HG02938 (cell line): Measurements from ENCODE around the gene PIGU.

Experiments
- ATAC-seq: cut with Tn5 transposase; IDR thresholded peaks from one replicate; pipeline ENCODE4 v1.9.1; 2021; ENCODE audit warnings: mild to moderate bottlenecking, moderate library complexity; ENCODE audit not compliant: unreplicated experiment

The PIGU gene

DNA sequence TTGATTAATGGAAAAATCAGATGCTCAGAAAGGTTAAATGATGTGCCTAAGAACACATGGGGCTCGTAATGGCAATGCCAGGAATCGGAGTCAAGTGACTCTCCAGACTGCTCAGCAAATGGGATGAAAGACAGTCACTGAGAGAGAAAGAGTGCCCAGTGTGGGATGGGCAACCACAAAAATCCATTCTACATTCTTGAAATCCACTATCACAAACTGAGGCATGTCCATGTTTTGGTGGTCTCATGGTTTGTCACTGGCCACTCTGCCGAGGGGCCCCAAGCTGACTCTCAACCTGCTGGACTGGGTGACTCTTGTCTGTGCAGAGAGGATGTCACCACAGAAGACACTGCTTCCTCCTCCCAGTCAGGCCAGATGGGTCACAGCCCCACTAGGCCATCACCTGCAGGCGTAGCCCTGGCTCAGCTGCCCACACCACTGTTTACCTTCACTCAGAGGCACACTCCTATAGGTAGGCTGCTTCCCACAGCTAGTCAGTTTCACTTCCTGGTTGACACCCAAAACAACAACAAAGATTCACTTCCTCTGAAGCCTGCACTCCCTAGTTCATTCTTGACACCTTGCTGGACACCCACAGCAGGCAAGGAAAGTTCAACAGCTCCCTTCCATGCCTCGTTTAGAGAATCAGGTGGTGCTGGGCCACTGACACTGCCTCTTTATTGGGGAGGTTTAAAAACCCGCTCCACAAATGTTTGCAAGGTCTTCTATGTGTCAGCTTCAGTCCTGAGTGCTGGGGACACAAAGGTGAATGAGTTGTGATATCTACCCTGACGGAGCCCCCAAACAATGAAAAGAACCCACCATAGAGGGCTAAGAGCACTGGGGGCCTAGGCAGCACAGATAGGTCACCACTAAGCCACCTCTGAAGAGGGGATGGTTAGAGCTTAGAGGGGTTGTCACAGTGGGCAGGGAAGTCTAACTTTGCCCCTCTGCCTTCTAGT, 96.6 kb downstream of the PIGU start:
- no peak for ATAC-seq

DNA sequence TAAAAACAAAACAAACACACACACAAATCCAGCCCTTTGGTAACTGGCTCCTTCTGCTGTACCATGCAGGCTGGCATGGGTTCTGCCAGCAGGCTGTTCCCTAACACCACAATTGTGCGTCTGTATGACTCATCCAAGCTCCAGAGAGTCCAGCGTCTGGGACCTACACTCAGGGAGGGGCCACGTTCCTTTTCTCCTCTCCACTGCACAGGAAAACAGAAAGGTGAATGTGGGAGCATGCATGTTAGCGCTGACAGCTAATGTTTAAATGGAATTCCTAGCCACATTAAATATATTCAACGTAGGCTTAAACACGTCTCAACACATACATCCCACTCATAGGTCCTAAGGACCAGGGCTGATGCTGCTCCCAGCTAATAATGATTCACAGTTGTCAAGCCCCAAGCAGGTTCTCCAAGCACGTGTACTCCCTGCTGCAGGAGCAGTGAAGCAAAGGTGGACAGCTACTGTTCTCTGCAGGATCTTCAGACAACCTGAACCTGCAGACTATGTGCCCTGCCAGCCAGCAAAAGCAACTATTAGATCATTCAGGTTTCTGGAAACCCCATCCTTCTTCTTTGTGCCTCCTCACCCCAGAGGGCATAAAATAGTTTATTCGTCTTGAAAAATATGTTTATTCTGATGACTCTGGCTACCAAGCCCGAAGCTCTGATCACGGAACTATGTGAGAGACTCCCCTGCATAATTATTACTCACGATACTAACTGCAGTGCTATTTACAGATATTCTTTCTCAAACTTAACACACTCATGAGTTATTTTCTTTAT, 97.5 kb downstream of the PIGU start:
- ATAC-seq, result no peak

DNA sequence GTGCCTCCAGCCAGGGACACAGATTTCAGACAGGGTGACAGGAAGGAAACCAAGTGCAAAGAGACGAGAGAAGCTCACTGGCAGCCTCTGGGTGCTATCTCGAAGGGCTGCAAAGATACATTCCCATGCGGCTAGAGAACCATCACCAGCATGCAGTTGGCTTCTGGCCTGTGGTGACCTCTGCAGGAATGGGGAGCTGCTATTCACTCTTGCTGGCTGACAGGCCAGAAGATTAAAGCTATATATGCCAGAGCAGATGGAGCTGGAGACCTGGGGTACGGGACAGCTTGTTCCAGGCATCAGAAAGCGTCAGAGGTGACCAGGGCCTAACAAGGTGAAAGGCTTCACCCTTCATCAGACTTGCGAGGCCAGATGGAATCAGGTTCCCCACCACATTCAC, 98.4 kb downstream of the PIGU start:
- ATAC-seq, result no peak

DNA sequence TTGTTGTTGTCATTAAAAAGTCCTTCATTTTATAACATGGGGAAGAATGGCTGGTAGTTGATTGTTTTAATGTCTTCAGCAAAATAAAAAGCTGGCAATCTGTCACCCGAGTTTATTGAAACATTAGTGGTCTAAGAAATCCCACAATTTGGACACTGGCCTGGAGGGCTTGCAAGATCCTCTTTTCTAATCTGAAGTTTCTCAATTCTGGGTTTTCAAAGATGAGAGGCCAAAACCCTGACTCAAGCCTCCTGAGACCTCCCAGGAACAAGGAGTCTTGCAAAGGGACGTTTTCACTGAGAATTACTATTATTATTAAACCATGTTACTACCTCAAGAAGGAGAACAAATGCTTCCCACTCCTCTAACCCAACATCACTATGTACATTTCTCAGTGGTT, 98.9 kb downstream of the PIGU start:
- ATAC-seq, result no peak

DNA sequence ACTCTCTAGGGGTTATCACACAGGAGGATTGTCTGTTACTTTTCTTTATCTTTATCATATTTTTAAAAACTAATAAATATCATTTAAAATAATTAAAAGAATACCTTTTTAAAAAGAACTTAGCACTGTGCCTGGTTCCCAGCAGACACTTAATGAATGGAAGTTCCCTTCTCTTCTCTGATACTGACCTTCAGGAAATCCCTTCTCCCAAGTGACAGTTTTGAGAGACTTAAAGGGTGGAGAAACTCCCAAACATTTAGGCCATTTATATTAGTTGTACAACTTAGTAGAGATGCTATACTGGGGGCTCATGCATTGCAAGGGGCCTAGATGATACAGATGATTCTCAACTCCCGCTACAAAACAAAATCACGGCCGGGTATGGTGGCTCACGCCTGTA, 99.8 kb downstream of the PIGU start:
- ATAC-seq, result no peak

DNA sequence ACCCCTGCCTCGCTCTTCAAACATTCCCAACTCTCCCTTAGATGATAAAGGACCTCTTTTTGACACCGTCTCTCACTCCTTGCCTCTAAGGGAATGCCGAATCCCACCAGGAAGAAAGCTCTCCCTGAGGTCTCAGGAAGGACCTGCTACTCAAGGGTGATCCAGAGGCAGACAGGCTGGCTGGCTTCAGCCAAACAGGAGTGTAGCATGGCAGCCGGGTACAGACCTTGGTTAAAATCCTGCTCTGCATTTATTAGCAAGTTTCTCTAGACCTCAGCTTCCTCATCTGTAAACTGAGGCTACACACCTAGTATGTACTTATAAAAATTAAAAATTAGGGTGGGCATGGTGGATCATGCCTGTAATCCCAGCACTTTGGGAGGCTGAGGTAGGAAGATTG, 101.1 kb downstream of the PIGU start:
- ATAC-seq, result no peak

DNA sequence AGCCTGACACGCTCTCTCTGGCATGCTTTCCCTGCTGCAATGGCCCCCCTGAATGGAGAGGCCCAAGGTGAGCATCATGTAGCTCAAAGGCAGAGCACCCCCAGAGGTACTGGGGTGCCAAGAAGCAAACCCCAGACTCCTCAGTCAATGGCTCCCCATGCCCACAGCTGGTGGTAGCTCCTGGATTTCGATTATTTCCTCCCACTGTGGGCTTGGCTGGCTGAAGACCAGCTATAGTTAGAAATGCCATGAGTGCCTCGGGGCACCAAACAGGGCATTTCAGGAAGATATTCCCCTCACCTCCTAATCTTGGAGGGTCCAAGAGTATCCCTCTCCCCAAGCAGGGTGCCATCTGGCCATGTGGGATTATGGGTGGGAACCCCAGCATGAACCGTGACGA, 101.6 kb downstream of the PIGU start:
- ATAC-seq, result no peak

DNA sequence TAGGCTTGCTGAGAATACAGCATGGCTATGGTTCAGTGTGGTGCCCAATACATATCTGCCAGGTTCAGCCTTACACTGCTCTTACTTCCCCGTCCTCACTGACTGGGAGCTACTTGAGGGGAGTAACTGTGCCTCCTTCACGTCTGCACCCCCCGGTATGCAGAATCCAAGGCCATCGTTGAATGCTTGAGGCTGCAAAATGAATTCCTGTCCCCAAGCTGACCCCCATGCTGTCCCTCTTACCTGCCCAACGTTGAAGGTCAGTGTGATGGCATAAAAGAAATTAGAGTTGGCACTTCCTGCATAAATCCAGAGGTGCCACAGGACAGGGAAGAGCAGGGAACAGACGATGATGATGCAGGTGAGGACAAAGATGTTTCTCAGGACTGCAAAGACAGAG, 102.0 kb downstream of the PIGU start:
- ATAC-seq, result no peak

DNA sequence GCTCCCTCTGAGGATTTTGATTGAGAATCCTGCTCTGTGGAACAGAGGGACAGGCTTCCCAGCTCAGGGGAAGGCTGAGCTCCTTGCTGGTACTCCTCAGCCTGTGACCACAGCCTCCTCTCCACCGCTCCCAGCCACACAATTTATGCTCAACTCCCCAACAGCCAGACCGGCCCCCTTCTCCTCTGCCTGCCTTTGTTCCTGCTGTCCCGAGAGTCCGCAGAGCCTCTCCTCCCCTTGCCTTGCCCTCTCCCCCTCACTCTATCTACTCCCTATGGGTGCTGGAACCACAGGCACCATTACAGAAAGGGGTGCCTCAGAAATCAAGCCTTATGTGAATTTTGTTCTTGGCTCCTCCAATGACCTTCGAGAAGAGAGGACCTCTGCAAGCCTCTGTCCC, 102.5 kb downstream of the PIGU start:
- no peak for ATAC-seq

DNA sequence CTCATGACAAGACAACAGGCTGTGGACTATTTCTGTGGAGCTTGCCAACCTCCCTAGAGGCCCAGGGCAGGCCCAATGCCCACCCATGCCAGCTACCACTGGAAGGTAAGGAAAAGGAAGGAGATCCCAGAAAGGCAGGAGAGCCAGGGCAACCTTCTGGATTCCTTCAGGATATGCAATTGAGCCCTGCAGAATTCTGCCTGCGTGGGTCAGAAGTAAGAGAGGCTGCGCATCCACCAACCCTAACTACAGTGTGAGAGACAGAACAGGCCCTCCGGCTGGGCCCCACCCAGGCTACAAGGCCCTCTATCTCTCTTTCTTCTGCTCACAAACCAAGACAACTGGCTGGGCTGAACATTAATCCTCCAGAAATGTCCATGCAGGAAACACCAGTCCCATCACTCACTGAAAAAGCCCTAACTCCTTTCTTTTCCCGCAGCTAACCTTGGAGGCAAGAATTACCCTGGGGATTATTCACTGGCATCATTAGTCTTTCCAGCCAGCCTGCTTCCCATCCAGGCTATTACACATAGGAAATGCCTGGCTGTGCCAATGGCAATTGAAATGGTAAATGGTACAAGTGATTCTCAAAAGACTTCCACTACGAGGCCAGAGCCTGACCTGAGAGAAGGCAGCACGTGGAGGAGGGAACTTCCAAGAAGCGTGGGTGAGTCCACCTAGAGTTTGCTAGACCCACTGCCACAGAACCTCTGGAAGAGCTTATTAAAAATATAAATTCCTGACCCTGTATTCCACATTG, 103.2 kb downstream of the PIGU start:
- no peak for ATAC-seq

DNA sequence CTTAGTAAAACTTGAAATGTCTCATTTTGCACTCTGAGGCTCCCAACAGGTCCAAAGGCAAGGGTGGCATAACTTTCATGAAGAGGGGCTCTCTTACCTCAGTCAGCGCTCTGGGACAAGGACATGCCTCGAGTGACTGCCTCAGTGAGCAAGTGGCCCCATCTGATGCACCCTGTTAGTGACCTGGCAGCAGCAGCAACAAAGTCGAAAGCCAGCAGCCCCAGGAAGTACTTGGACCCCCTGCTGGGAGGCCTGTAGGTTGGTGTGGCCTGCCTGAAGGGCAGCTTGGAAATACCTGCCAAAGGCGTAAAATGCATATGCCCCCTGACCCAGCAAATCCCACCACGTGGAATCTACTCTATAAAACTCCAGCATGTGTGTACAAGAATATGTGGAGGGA, 105.1 kb downstream of the PIGU start:
- no peak for ATAC-seq

DNA sequence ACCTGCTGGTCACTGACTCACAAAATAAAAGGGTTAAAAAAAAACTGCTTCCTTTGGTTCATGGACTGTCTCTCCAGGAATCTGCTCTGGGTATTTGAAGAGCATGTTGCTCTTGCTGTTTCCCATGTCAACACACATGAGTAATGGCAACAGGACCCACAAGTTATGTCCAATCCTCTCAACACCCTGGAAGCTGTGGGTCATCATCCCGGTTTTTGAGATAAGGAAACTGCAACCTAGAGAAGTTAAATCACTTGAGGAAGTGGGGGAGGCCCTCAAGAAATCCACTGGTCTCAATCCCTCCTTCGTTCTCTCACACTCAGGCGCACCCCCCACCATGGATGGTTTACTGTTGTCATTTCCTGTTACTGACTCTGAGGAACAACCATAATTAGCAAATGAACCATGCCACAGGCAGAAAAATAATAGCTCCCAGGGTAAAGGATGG, 106.0 kb downstream of the PIGU start:
- no peak for ATAC-seq

DNA sequence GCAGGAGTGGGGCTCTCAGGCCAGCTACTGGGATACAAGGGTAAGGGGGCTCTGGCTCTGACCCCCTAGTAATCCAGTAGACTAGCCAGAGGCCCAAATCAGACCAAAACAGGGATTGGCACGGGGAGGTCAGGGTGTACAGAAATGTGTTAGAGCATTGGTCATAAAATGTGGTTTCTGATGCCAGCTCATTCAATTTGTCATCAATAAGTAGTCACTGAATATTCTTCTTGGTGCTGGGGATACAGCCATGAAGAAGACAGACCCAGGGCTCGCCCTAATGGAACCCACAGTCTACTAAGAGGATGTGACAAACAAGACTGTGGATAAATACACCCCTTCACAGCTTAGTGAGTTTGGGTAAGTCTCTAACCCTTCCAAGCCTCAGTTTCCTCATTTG, 107.3 kb downstream of the PIGU start:
- ATAC-seq, result no peak

DNA sequence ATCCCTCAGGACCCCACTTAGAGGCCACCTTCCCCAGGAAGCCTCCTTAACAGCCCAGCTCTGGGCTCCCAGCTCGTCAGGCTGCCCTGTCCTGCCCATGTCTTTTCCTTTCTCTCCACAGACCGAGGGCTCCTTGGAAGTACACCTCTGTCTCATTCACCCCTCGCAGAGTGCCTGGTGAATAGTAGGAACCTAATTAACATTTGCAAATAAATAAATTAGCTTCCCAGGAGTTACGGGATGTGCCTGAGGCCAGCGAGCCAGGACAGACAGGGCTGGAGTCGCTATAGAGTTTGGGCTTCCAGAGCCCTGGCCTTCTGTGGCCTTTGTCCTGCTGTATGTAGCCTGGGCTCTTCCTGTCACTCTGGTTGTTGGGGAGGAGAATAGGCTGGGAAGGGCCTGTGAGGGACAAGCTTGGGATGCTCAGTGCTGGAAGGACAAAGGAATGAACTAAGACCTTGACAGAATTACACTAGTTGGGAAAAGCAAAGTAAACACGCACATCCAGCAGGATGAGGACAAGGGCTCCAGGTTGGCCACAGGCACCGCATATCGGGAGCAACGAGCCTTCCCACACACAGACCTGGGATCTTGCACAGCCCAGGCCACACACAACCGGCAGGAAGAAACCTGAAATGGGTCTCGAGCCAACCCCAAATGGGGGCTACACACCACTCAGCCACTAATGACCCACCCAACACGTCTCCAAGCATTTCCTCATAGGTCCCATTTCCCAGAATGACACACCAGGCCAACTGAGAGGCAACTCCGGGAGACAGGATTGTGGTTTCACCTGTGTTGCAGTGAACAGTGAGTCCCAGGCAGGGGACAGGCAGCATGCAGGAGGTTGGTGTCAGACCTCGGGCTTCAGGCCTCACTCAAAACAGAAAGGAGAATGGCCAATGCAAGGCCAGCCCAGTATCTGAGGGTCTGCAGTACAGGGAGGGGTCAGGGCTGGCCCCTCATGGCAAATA, 108.7 kb downstream of the PIGU start:
- ATAC-seq, result no peak

DNA sequence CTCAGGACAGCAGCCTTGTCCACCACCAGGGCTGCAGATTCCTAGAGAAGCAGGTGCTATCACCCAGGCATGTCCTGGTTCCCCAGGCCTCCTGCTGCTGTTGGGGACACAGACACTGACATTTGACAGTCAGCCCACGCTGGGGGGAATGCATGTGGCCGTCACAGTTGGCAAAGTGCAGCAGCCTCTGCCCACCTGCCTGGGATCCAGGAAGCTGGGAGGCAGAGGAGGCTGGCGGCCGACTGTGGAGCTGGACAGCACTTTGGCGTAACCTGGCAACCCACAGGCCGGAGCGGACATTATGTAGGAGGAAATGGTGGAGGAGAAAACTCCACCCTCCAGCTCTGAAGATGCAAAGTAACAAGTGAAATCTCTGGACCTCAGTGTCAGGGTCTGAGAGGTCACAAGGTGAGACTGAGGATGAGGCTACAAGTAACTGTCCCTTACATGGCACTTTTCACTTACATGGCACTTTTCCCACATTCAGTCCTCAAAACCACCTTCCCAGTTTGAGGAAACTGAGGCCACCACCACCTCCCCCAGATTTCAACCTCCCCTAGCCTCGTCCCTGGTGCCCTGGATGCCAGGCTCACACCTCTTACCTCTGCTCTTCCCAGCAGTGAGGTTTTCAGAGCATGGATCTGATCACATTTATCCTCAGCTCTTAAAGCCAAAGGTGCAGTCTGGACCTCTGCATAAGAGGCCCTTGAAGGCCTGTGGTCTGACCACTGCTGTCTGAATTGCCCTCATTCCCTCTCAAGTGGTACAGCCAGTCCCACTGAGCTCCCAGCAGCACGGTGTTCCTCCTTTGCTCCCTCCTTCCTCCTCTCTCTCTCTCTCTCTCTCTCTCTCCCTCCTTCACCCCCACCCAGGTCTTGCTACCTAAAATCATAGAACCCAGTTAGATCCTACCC, 109.7 kb downstream of the PIGU start:
- ATAC-seq, result no peak

DNA sequence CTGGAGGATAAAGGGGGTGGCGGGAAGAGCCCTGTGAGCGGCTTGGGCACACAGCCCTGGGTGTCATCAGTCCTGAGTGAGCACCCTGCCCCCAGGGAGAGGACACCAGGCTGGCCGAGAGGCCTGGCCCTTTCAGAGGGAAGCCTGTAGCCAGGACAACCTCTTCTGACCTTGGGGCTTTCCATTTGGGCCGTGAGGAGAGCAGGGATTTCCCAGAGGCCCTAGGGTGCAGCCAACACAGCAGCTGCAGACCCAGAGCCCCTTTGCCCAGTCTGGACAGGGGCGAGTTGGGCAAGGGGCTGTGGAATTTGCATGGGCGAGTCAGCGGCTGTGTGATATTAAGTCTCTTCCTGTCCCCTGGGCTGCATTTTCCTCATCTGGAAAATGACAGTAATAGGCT, 112.1 kb downstream of the PIGU start:
- no peak for ATAC-seq

DNA sequence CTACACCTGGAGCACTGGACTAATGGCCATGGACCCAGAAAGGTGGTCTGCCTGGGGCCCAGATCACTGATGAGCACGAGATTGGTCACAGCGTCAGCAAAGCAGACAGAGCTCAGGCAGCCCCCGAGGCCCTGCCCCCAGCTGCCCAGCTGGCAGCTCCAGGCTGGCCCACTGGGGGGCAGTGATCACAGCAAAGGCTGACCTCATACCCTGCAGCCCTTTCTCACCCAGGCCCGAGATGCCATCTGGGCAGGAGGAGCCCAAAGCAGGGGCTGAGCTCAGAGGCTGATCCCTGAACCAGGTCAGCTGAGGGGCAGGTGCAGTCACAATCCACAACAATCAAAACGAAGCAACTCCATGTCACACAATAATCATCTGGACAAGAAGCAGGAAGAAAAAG, 114.3 kb downstream of the PIGU start:
- ATAC-seq, result no peak

DNA sequence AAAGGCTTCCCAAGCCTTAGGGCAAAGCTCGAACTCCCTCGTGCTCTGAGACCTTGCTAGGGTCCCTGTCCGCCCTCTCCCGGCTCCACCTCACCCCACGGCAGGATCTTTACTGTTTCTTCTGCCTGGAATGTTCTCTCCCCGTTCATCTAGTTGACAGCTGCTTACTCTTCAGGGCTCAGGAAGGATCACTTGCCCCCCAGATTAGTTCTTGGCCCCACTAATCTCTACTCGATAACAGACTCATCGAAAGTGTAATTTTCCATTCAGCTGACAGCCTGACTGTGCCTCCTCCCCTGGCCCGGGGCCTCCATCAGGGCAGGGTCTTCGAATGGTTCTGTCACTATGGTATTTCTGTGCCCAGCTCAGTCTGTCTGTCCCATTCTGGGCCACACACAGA, 115.2 kb downstream of the PIGU start:
- no peak for ATAC-seq

DNA sequence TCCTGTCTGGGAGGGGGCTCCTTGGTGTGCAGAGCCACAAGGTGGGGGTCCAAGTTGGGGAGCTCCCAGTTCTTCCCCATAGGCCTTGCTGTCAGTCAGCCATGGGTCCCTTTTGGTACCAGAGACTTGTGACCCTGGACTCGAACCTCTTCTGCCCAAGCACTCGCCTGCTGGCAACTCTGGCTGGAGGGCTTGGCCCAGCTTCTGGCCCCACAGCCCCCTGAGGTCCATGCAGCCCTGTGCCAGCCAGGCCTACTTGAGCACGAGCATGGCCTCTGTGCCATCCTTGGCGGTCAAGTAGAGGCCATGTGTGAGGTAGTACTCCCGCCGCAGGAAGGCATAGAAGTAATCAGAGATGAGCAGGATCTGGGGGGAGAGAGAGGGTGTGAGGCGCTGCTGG, 116.3 kb downstream of the PIGU start:
- ATAC-seq, result no peak
